ENCODE data around the gene ADGRE1. TPM values are rescaled to one million over a fixed set of nuclear protein-coding genes. Genes with fewer than 3 reads are reported as not detected.

The ADGRE1 gene
- total and polyA plus RNA-seq, 7 donors: 0.28 to 1.8 (median 0.88) TPM; not detected in 3

GRCh38 chr19:6955082-6955481, 67.7 kb downstream of the ADGRE1 start:
- Histone ChIP-seq H3K27ac (no peak overlapping the region), H3K36me3 (no peaks in the 10 kb centered on the region), H3K27me3 (no peaks in the 10 kb centered on the region), H3K9me3 (no peaks in the 10 kb centered on the region), H3K4me1 (no peaks in the 10 kb centered on the region), H3K4me3 (no peak overlapping the region)
- DNase-seq: no peak
- intact Hi-C loops (cut with DNase I): no loop called here
- TF ChIP-seq EP300 (IDR thresholded peaks at IDR 0.05): no peak
- WGBS, 2 donors: 96 to 97% methylated on average over 3 of the region's 3 CpGs

DNA sequence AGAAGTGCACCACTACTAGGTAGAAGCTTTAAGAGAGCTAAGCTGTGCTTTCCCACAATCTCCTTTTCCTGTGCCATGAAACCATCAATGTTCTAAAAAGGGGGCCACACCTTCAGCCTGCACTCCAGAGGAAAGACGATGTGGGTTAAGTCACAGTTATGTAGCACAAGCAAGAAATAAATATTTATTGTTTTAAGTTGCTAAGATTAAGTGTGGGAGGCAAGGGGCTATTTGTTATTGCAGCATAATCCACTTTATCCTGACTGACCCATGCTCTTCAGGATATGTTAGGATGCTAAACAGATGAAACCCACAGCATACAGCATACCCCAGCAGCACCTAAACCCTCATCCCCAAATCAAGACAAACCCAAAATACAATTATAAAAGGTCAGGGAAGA, 69.2 kb downstream of the ADGRE1 start:
- TF ChIP-seq POLR2AphosphoS5 (IDR thresholded peaks at IDR 0.05) (no peak), POLR2A (IDR thresholded peaks at IDR 0.05) (no peak), EP300 (IDR thresholded peaks at IDR 0.05) (no peak)
- TF ChIP-seq, protein P1, sequence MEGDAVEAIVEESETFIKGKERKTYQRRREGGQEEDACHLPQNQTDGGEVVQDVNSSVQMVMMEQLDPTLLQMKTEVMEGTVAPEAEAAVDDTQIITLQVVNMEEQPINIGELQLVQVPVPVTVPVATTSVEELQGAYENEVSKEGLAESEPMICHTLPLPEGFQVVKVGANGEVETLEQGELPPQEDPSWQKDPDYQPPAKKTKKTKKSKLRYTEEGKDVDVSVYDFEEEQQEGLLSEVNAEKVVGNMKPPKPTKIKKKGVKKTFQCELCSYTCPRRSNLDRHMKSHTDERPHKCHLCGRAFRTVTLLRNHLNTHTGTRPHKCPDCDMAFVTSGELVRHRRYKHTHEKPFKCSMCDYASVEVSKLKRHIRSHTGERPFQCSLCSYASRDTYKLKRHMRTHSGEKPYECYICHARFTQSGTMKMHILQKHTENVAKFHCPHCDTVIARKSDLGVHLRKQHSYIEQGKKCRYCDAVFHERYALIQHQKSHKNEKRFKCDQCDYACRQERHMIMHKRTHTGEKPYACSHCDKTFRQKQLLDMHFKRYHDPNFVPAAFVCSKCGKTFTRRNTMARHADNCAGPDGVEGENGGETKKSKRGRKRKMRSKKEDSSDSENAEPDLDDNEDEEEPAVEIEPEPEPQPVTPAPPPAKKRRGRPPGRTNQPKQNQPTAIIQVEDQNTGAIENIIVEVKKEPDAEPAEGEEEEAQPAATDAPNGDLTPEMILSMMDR (IDR thresholded peaks at IDR 0.05): no peak

GRCh38 chr19:6958791-6959190, 71.4 kb downstream of the ADGRE1 start:
- no peak for DNase-seq
- Histone ChIP-seq H3K9me3 (peaks cover 0 to 4% (median 0%) of the 10 kb centered on the region in 4 donors), H3K36me3 (no peaks in the 10 kb centered on the region), H3K4me1 (no peaks in the 10 kb centered on the region), H3K4me3 (no peak overlapping the region), H3K27me3 (no peaks in the 10 kb centered on the region), H3K27ac (no peak overlapping the region)
- 64 to 81% methylated on average over 3 of the region's 3 CpGs for WGBS, 2 donors
- no peak for TF ChIP-seq EP300 (IDR thresholded peaks at IDR 0.05)
- TF ChIP-seq, protein P1 (IDR thresholded peaks at IDR 0.05): no peak
- TF ChIP-seq POLR2AphosphoS5 (IDR thresholded peaks at IDR 0.05): no peak
- no peak for TF ChIP-seq POLR2A (IDR thresholded peaks at IDR 0.05)
- intact Hi-C loops (cut with DNase I): no loop called here

More for the DNA sequence above, 69.2 kb downstream of the ADGRE1 start:
- H3K4me3 ChIP-seq: no peak overlapping the region
- no peaks in the 10 kb centered on the region for H3K27me3 ChIP-seq
- H3K27ac ChIP-seq: no peak overlapping the region
- no peaks in the 10 kb centered on the region for H3K36me3 ChIP-seq
- peaks cover 0 to 4% (median 0%) of the 10 kb centered on the region in 4 donors for H3K9me3 ChIP-seq
- DNase-seq: no peak
- 68 to 73% methylated on average over 1 of the region's 1 CpG for WGBS, 2 donors
- no peaks in the 10 kb centered on the region for H3K4me1 ChIP-seq
- intact Hi-C loops (cut with DNase I): no loop called here

- Histone ChIP-seq H3K36me3 (no peaks in the 10 kb centered on the region), H3K27ac (no peak overlapping the region), H3K4me1 (no peaks in the 10 kb centered on the region), H3K4me3 (no peak overlapping the region), H3K9me3 (peaks cover 0 to 4% (median 0%) of the 10 kb centered on the region in 4 donors), H3K27me3 (no peaks in the 10 kb centered on the region)
- TF ChIP-seq POLR2AphosphoS5 (IDR thresholded peaks at IDR 0.05) (no peak), POLR2A (IDR thresholded peaks at IDR 0.05) (no peak), EP300 (IDR thresholded peaks at IDR 0.05) (no peak)
- TF ChIP-seq, protein P1 (IDR thresholded peaks at IDR 0.05): no peak
- intact Hi-C loops (cut with DNase I): no loop called here
- WGBS, 2 donors: 70 to 78% methylated on average over 6 of the region's 6 CpGs
- no peak for DNase-seq
These were observed 76.0 kb downstream of the ADGRE1 start for GRCh38 chr19:6963244-6963852.

DNA sequence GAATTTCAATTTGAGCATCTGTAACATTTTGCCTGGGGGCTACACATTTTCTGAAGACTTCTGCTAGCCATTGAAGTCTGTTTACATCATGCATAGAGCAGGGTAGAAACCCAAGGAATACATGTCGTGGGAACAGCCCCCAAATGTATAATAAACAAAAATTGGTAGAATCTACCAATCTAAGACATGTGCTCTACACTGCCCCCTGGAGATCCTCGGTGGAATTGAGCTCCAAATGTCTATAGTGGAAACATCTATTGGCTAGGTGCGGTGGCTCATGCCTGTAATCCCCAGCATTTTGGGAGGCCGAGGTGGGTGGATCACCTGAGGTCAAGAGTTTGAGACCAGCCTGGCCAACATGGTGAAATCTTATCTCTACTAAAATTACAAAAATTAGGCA, 76.6 kb downstream of the ADGRE1 start:
- no peaks in the 10 kb centered on the region for H3K27me3 ChIP-seq
- 45 to 58% methylated on average over 4 of the region's 4 CpGs for WGBS, 2 donors
- TF ChIP-seq POLR2A (IDR thresholded peaks at IDR 0.05) (no peak), POLR2AphosphoS5 (IDR thresholded peaks at IDR 0.05) (no peak), EP300 (IDR thresholded peaks at IDR 0.05) (no peak)
- TF ChIP-seq, protein P1 (IDR thresholded peaks at IDR 0.05): no peak
- intact Hi-C loops (cut with DNase I): no loop called here
- no peak for DNase-seq
- H3K36me3 ChIP-seq: no peaks in the 10 kb centered on the region
- no peak overlapping the region for H3K4me3 ChIP-seq
- H3K4me1 ChIP-seq: no peaks in the 10 kb centered on the region
- peaks cover 0 to 4% (median 0%) of the 10 kb centered on the region in 4 donors for H3K9me3 ChIP-seq
- no peak overlapping the region for H3K27ac ChIP-seq

All from sigmoid colon (tissue), 7 donors.